K562 (cell line): ENCODE results near the gene MYH11. TPM values are rescaled to one million over a fixed set of nuclear protein-coding genes. Genes with fewer than 3 reads are reported as not detected.

ENCODE experiments used
- ATAC-seq: fragments of 200-7000 bp; cut with Tn5 transposase; 3 replicates; pipeline ENCODE4 v1.9.1; 2020; ENCODE audit warnings: moderate library complexity
- BruUV-seq: library from RNA; stranded (reverse); fragments of 400-500 nt; replicated peaks from 2 replicates; lab custom pipeline; 2021; lab: Mats Ljungman, UMichigan
- CTCF ChIA-PET: fragments of 300-600 bp; formaldehyde crosslinking; extraction: SDS; loops from one replicate; lab custom pipeline; 2021; ENCODE audit warnings: low intra/inter-chr PET ratio; lab: Yijun Ruan, JAX
- POLR2A ChIA-PET: fragments of 300-600, 350-650 bp; sonication (Branson Sonifier 250); formaldehyde crosslinking; extraction: SDS; loops from one replicate; lab custom pipeline; 2021; ENCODE audit warnings: antibody characterized with exemption, inconsistent platforms; lab: Yijun Ruan, JAX
- DNase-seq, 4 experiments: peaks; one replicate each; pipeline versions ENCODE4 v3.0.0 to v3.0.0-alpha.2; 2011 to 2018; ENCODE audit warnings: low spot score in 3 of 4, mixed read lengths in 3 of 4; ENCODE audit errors: extremely low read depth in 1 of 4
- FAIRE-seq: peaks from 2 replicates; lab custom pipeline; 2011; peaks lifted over from hg19 to GRCh38; lab: Jason Lieb, UNC
- H2AFZ ChIP-seq: 2 replicates; pipeline ENCODE4 v1.6.0; 2011; ENCODE audit warnings: low read depth, low read length, control low read depth, inconsistent platforms
- H3K27ac ChIP-seq: fragments of 200-600 bp; 3 replicates; pipeline ENCODE4 v1.8.0; 2011; ENCODE audit warnings: low read depth, mild to moderate bottlenecking, control low read depth, inconsistent platforms, low read length, moderate library complexity, mixed read lengths; ENCODE audit errors: extremely low read depth
- H3K27me3 ChIP-seq, 2 experiments: fragments of 300-600 bp in 1 of 2; 2 replicates in 1 of 2; 3 replicates in 1 of 2; pipeline versions ENCODE4 v1.6.0 to v1.8.0; 2011; ENCODE audit warnings: inconsistent platforms in 2 of 2, low read length in 2 of 2, mild to moderate bottlenecking in 1 of 2, mixed read lengths in 1 of 2, moderate library complexity in 1 of 2; ENCODE audit not compliant: control insufficient read depth in 2 of 2, insufficient read depth in 2 of 2
- H3K36me3 ChIP-seq: fragments of 300-600 bp; 3 replicates; pipeline ENCODE4 v1.8.0; 2011; ENCODE audit warnings: mild to moderate bottlenecking, low read length, inconsistent platforms; ENCODE audit not compliant: control insufficient read depth, insufficient read depth
- H3K4me1 ChIP-seq, 2 experiments: fragments of 200-600 bp in 1 of 2; replicated peaks in 1 of 2; 2 replicates in 1 of 2; 3 replicates in 1 of 2; pipeline versions ENCODE4 v1.5.1 to v1.8.0; 2011; ENCODE audit warnings: inconsistent platforms in 2 of 2, low read length in 2 of 2, mild to moderate bottlenecking in 1 of 2, mixed read lengths in 1 of 2, moderate library complexity in 1 of 2; ENCODE audit not compliant: control insufficient read depth in 2 of 2, insufficient read depth in 2 of 2
- H3K4me2 ChIP-seq: 2 replicates; pipeline ENCODE4 v1.6.1; 2011; ENCODE audit warnings: low read length, control low read depth, inconsistent platforms, mixed read lengths; ENCODE audit not compliant: insufficient read depth
- H3K4me3 ChIP-seq: fragments of 200-600 bp; sonication (generic), shearing (Covaris generic); 2 replicates; pipeline ENCODE4 v1.5.1; 2016; ENCODE audit warnings: control low read depth, inconsistent platforms
- H3K79me2 ChIP-seq: fragments of 200-600 bp; 3 replicates; pipeline ENCODE4 v1.8.0; 2011; ENCODE audit warnings: low read length, inconsistent platforms; ENCODE audit not compliant: control insufficient read depth, insufficient read depth
- H3K9ac ChIP-seq, 2 experiments: 2 replicates each; pipeline versions ENCODE4 v1.6.0 to v1.6.1; 2011; ENCODE audit warnings: low read depth in 2 of 2, low read length in 2 of 2, control low read depth in 1 of 2, inconsistent platforms in 1 of 2, mild to moderate bottlenecking in 1 of 2, mixed read lengths in 1 of 2; ENCODE audit not compliant: insufficient read depth in 1 of 2
- H3K9me1 ChIP-seq: one replicate; pipeline ENCODE4 v1.6.0; 2011; ENCODE audit warnings: inconsistent platforms, mild to moderate bottlenecking, low read length, moderate library complexity; ENCODE audit not compliant: control insufficient read depth, insufficient read depth
- H3K9me3 ChIP-seq: replicated peaks from 2 replicates; pipeline ENCODE4 v1.5.1; 2011; ENCODE audit warnings: low read depth, low read length, inconsistent platforms; ENCODE audit not compliant: control insufficient read depth, insufficient read depth
- H4K20me1 ChIP-seq: replicated peaks from 2 replicates; pipeline ENCODE4 v1.6.1; 2011; ENCODE audit warnings: low read length, inconsistent platforms, mixed read lengths; ENCODE audit not compliant: control insufficient read depth, insufficient read depth
- CHD1 ChIP-seq: fragments of 200-600 bp; sonication (generic); IDR thresholded peaks from one replicate; pipeline ENCODE4 v1.6.1; 2012; ENCODE audit warnings: mild to moderate bottlenecking, moderate library complexity, low read length, inconsistent platforms
- ESRRB ChIP-seq: fragments of 250-450 bp; sonication (Bioruptor Pico); IDR thresholded peaks from 2 replicates; pipeline ENCODE4 v1.5.0; 2020; ENCODE audit warnings: mild to moderate bottlenecking, moderate library complexity, borderline replicate concordance
- ETS2 ChIP-seq: IDR thresholded peaks from 2 replicates; pipeline ENCODE4 v1.6.1; 2016; ENCODE audit warnings: borderline replicate concordance, missing genetic modification characterization, mild to moderate bottlenecking, moderate library complexity, missing compliant biosample characterization; ENCODE audit not compliant: poor library complexity, severe bottlenecking
- FIP1L1 ChIP-seq: fragments of 200-400 bp; formaldehyde crosslinking; IDR thresholded peaks from 2 replicates; pipeline ENCODE4 v1.6.1; 2018; ENCODE audit warnings: mild to moderate bottlenecking, low read depth, low read length; ENCODE audit not compliant: poor library complexity, severe bottlenecking
- FOSL1 ChIP-seq: fragments of 200-800 bp; sonication (Bioruptor generic); conservative IDR thresholded peaks from 2 replicates; pipeline ENCODE4 v1.6.1; 2016; ENCODE audit warnings: missing genetic modification characterization, missing compliant biosample characterization
- GABPB1 ChIP-seq: sonication (generic); formaldehyde crosslinking; IDR thresholded peaks from 2 replicates; pipeline ENCODE4 v1.8.0; 2022; ENCODE audit warnings: mild to moderate bottlenecking, missing genetic modification reagents
- GTF2A2 ChIP-seq: IDR thresholded peaks from 2 replicates; pipeline ENCODE4 v1.6.1; 2016; ENCODE audit warnings: mild to moderate bottlenecking, missing genetic modification characterization, missing compliant biosample characterization
- MECOM ChIP-seq: fragments of 250-450 bp; sonication (Bioruptor Pico); IDR thresholded peaks from 2 replicates; pipeline ENCODE4 v1.8.0; 2022; ENCODE audit warnings: inconsistent platforms
- PHB2 ChIP-seq: fragments of 450-650 bp; IDR thresholded peaks from 2 replicates; pipeline ENCODE4 v1.6.1; 2017; ENCODE audit warnings: low read depth
- PHF20 ChIP-seq: fragments of 450-650 bp; IDR thresholded peaks from 2 replicates; pipeline ENCODE4 v1.6.1; 2018; ENCODE audit not compliant: partially characterized antibody
- ZNF764 ChIP-seq: fragments of 250-450 bp; sonication (Bioruptor Pico); IDR thresholded peaks from 2 replicates; pipeline ENCODE4 v1.4.0; 2020; ENCODE audit warnings: low read depth, mild to moderate bottlenecking, moderate library complexity
- WGBS: fragments of 100-300 bp; shearing (Covaris generic); methylation state at CpG from one replicate; pipeline ENCODE4 v1.1.6; 2016; ENCODE audit warnings: low coverage, mixed read lengths; ENCODE audit not compliant: insufficient coverage; ENCODE audit errors: missing lambda C conversion rate; 5-methylcytosine and 5-hydroxymethylcytosine counted together
- in situ Hi-C: fragments of 300-500 bp; cut with MboI; formaldehyde crosslinking; loops from 4 replicates; pipeline ENCODE4 v1.15.0; 2018; ENCODE audit warnings: inconsistent platforms, mixed read lengths
- intact Hi-C: fragments of 100-400 bp; cut with micrococcal nuclease; formaldehyde crosslinking; loops from 2 replicates; pipeline ENCODE4 v1.14.2; 2022
- polyA plus RNA-seq, 8 experiments: library from polyadenylated mRNA; depleted of rRNA in 4 of 8; stranded (reverse) in 5 of 8; unstranded in 3 of 8; fragments of >200 nt; fragmentation: Nextera tagmentation in 2 of 8; fragmentation: Illumina TruSeq in 1 of 8; extraction: Ambion mirVana in 2 of 8; extraction: Trizol in 1 of 8; gene quantifications; 2 replicates each; pipeline versions ENCODE4 v1.2.1 to v1.2.3, GENCODE V29; 2011 to 2014; ENCODE audit warnings: inconsistent platforms in 1 of 8, missing spikeins in 1 of 8
- total RNA-seq, 7 experiments: library from RNA; depleted of rRNA in 6 of 7; stranded (reverse); fragments of >200 nt in 6 of 7; fragmentation: Illumina TruSeq in 2 of 7; extraction: Trizol in 2 of 7; gene quantifications; 2 replicates each; pipeline versions ENCODE4 v1.2.1 to v1.2.3, GENCODE V29; 2011 to 2021; ENCODE audit warnings: low replicate concordance in 1 of 7
- TF ChIP-seq, protein P1 (sequence below): fragments of 450-650 bp; formaldehyde crosslinking; IDR thresholded peaks from 2 replicates; pipeline ENCODE4 v1.4.0; 2020; ENCODE audit warnings: mild to moderate bottlenecking
- TF ChIP-seq, protein P2 (sequence below): fragments of 450-650 bp; IDR thresholded peaks from 2 replicates; pipeline ENCODE4 v1.6.1; 2018; ENCODE audit not compliant: partially characterized antibody
- TF ChIP-seq, protein P3 (sequence below): fragments of 200-400 bp; formaldehyde crosslinking; IDR thresholded peaks from 2 replicates; pipeline ENCODE4 v1.6.1; 2017; ENCODE audit warnings: mild to moderate bottlenecking, low read depth, low read length, moderate library complexity
- TF ChIP-seq, protein P4 (sequence below): IDR thresholded peaks from 3 replicates; pipeline ENCODE4 v1.6.1; 2011; ENCODE audit warnings: borderline replicate concordance, mild to moderate bottlenecking; ENCODE audit not compliant: insufficient read length, insufficient read depth

MYH11 gene
- total and polyA plus RNA-seq, 9 of the 15 experiments (the other 6 are each of a cell fraction or from before 2014, with no cell fraction given): 0.05 to 0.47 (median 0.08) TPM; not detected in 5

DNA sequence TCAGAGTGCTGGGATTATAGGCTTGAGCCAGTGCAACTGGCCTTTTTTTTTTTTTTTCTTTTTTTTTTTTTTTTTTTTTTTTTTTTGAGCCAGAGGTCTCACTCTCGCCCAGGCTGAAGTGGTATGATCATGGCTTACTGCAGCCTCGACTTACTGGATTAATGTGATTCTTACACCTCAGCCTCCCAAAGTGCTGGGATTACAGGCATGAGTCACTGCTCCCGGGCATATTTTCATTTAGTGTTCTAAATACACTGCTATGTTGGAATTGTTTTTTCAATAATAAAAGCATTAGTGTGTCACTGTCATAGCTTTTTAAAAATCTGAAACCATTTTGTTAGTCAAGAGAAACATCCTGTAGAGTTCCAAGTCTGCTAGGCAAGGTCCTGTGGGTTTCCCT is 166.5 kb downstream of the MYH11 start:
- in situ Hi-C loops: no loop called here
- no peaks in the 10 kb centered on the region for H3K9me1 ChIP-seq
- H3K4me3 ChIP-seq: no peak overlapping the region
- no peaks in the 10 kb centered on the region for H3K4me1 ChIP-seq
- H3K9me3 ChIP-seq: no peaks in the 10 kb centered on the region
- DNase-seq: no peak
- no peak overlapping the region for H3K9ac ChIP-seq
- H4K20me1 ChIP-seq: no peaks in the 10 kb centered on the region; the same call in 1 of the 2 replicates
- no peak for FAIRE-seq
- H3K79me2 ChIP-seq: no peaks in the 10 kb centered on the region
- no peak overlapping the region for H3K27ac ChIP-seq
- H3K36me3 ChIP-seq: peaks cover 81% of the 10 kb centered on the region; the same call in 2 of the 3 replicates
- WGBS: 73% methylated on average over 1 of the region's 3 CpGs
- H3K4me2 ChIP-seq: no peak overlapping the region
- H2AFZ ChIP-seq: no peak overlapping the region
- intact Hi-C loops: no loop called here
- no peak for ATAC-seq
- ChIA-PET POLR2A (interaction anchor here (1.6 kb wide), 1 partner anchor 10 kb away, joined by 6 read pairs; no protein-coding TSS in a partner anchor), CTCF (no interaction called here)
- H3K27me3 ChIP-seq: no peaks in the 10 kb centered on the region
- no TSS peak for BruUV-seq
- TF ChIP-seq ESRRB (CRISPR knock-in tag): no peak
- no peak for TF ChIP-seq CHD1
- TF ChIP-seq FOSL1 (tag): no peak
- TF ChIP-seq MECOM (CRISPR knock-in tag): no peak
- TF ChIP-seq ETS2 (tag): no peak
- no peak for TF ChIP-seq PHB2
- no peak for TF ChIP-seq GTF2A2 (tag)
- TF ChIP-seq, protein P1, sequence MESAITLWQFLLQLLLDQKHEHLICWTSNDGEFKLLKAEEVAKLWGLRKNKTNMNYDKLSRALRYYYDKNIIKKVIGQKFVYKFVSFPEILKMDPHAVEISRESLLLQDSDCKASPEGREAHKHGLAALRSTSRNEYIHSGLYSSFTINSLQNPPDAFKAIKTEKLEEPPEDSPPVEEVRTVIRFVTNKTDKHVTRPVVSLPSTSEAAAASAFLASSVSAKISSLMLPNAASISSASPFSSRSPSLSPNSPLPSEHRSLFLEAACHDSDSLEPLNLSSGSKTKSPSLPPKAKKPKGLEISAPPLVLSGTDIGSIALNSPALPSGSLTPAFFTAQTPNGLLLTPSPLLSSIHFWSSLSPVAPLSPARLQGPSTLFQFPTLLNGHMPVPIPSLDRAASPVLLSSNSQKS (CRISPR knock-in tag): no peak
- no peak for TF ChIP-seq FIP1L1
- TF ChIP-seq, protein P2, sequence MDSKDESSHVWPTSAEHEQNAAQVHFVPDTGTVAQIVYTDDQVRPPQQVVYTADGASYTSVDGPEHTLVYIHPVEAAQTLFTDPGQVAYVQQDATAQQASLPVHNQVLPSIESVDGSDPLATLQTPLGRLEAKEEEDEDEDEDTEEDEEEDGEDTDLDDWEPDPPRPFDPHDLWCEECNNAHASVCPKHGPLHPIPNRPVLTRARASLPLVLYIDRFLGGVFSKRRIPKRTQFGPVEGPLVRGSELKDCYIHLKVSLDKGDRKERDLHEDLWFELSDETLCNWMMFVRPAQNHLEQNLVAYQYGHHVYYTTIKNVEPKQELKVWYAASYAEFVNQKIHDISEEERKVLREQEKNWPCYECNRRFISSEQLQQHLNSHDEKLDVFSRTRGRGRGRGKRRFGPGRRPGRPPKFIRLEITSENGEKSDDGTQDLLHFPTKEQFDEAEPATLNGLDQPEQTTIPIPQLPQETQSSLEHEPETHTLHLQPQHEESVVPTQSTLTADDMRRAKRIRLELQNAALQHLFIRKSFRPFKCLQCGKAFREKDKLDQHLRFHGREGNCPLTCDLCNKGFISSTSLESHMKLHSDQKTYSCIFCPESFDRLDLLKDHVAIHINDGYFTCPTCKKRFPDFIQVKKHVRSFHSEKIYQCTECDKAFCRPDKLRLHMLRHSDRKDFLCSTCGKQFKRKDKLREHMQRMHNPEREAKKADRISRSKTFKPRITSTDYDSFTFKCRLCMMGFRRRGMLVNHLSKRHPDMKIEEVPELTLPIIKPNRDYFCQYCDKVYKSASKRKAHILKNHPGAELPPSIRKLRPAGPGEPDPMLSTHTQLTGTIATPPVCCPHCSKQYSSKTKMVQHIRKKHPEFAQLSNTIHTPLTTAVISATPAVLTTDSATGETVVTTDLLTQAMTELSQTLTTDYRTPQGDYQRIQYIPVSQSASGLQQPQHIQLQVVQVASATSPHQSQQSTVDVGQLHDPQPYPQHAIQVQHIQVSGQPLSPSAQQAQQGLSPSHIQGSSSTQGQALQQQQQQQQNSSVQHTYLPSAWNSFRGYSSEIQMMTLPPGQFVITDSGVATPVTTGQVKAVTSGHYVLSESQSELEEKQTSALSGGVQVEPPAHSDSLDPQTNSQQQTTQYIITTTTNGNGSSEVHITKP: no peak
- TF ChIP-seq, protein P3, sequence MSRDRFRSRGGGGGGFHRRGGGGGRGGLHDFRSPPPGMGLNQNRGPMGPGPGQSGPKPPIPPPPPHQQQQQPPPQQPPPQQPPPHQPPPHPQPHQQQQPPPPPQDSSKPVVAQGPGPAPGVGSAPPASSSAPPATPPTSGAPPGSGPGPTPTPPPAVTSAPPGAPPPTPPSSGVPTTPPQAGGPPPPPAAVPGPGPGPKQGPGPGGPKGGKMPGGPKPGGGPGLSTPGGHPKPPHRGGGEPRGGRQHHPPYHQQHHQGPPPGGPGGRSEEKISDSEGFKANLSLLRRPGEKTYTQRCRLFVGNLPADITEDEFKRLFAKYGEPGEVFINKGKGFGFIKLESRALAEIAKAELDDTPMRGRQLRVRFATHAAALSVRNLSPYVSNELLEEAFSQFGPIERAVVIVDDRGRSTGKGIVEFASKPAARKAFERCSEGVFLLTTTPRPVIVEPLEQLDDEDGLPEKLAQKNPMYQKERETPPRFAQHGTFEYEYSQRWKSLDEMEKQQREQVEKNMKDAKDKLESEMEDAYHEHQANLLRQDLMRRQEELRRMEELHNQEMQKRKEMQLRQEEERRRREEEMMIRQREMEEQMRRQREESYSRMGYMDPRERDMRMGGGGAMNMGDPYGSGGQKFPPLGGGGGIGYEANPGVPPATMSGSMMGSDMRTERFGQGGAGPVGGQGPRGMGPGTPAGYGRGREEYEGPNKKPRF: no peak
- TF ChIP-seq, protein P4, sequence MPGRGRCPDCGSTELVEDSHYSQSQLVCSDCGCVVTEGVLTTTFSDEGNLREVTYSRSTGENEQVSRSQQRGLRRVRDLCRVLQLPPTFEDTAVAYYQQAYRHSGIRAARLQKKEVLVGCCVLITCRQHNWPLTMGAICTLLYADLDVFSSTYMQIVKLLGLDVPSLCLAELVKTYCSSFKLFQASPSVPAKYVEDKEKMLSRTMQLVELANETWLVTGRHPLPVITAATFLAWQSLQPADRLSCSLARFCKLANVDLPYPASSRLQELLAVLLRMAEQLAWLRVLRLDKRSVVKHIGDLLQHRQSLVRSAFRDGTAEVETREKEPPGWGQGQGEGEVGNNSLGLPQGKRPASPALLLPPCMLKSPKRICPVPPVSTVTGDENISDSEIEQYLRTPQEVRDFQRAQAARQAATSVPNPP: no peak
- no peak for TF ChIP-seq GABPB1
- no peak for TF ChIP-seq ZNF764 (CRISPR knock-in tag)
- TF ChIP-seq PHF20: no peak
